Measurements from ENCODE around the gene GRM7.

GRM7 gene

GRCh38 chr3:7621651-7622050 is 760.7 kb downstream of the GRM7 start (continued):
- TF ChIP-seq ZNF768 (tag by site-specific recombination; IDR thresholded peaks at IDR 0.05) (no peak), ZNF174 (tag by site-specific recombination; IDR thresholded peaks at IDR 0.05) (no peak), ZNF280D (tag by site-specific recombination; IDR thresholded peaks at IDR 0.05) (no peak), ZFP37 (tag by site-specific recombination; IDR thresholded peaks at IDR 0.05) (no peak), ZNF138 (tag by site-specific recombination; IDR thresholded peaks at IDR 0.05; ENCODE audit: borderline replicate concordance) (no peak), ZNF23 (tag by site-specific recombination; IDR thresholded peaks at IDR 0.05; ENCODE audit: borderline replicate concordance) (no peak), ZNF561 (tag by site-specific recombination; IDR thresholded peaks at IDR 0.05; ENCODE audit: borderline replicate concordance) (no peak), ZNF624 (tag by site-specific recombination; IDR thresholded peaks at IDR 0.05) (no peak), ZNF514 (tag by site-specific recombination; IDR thresholded peaks at IDR 0.05) (no peak), ZBTB49 (tag by site-specific recombination; IDR thresholded peaks at IDR 0.05; ENCODE audit: low read depth) (no peak), GLIS1 (tag by site-specific recombination; IDR thresholded peaks at IDR 0.05) (no peak), ZNF600 (tag by site-specific recombination; IDR thresholded peaks at IDR 0.05) (no peak), ZNF610 (tag by site-specific recombination; IDR thresholded peaks at IDR 0.05; ENCODE audit: borderline replicate concordance) (no peak), ZSCAN5A (tag by site-specific recombination; IDR thresholded peaks at IDR 0.05) (no peak)

GRCh38 chr3:7625021-7625420 is 764.1 kb downstream of the GRM7 start:
- no peaks in the 10 kb centered on the region for H3K4me1 ChIP-seq (ENCODE audit: control insufficient read depth, insufficient read depth, low read length)
- no peak overlapping the region for H3K4me3 ChIP-seq (ENCODE audit: low read depth, low read length)
- H3K36me3 ChIP-seq (ENCODE audit: control insufficient read depth in 2 of 2, insufficient read depth in 1 of 2, low read length in 2 of 2) = no peaks in the 10 kb centered on the region
- H3K9me3 ChIP-seq (ENCODE audit: control insufficient read depth, insufficient read depth, low read depth, low read length) = no peaks in the 10 kb centered on the region
- ChIA-PET POLR2A (no interaction called here), CTCF (no interaction called here)
- TF ChIP-seq ZNF174 (tag by site-specific recombination; IDR thresholded peaks at IDR 0.05) (no peak), ZBTB6 (tag by site-specific recombination; IDR thresholded peaks at IDR 0.05) (no peak), AEBP2 (tag by site-specific recombination; IDR thresholded peaks at IDR 0.05; ENCODE audit: borderline replicate concordance) (no peak), KLF8 (tag by site-specific recombination; IDR thresholded peaks at IDR 0.05) (no peak), KLF10 (tag by site-specific recombination; IDR thresholded peaks at IDR 0.05) (no peak), ZNF473 (tag by site-specific recombination; IDR thresholded peaks at IDR 0.05) (no peak), ZNF394 (tag by site-specific recombination; IDR thresholded peaks at IDR 0.05; ENCODE audit: borderline replicate concordance) (no peak), IKZF3 (tag by site-specific recombination; IDR thresholded peaks at IDR 0.05) (no peak), GLIS1 (tag by site-specific recombination; IDR thresholded peaks at IDR 0.05) (no peak), SP7 (tag by site-specific recombination; IDR thresholded peaks at IDR 0.05) (no peak), ZNF654 (tag by site-specific recombination; IDR thresholded peaks at IDR 0.05; ENCODE audit: low read depth) (no peak), ZNF398 (tag by site-specific recombination; IDR thresholded peaks at IDR 0.05) (no peak)
- no peak overlapping the region for H3K27ac ChIP-seq (ENCODE audit: extremely low read depth, low read depth, low read length)
